HFFc6 (cell line): ENCODE measurements around the gene GGN. TPM values are rescaled to one million over a fixed set of nuclear protein-coding genes. Genes with fewer than 3 reads are reported as not detected.

ENCODE experiments used
- DNase-seq: peaks from one replicate; pipeline ENCODE4 v3.0.0-alpha.2; 2018
- H3K27ac Mint-ChIP-seq: 2 replicates; pipeline ENCODE4 v1.8.0; 2020; ENCODE audit warnings: mild to moderate bottlenecking, mixed read lengths
- H3K27me3 Mint-ChIP-seq: 2 replicates; pipeline ENCODE4 v1.8.0; 2021; ENCODE audit warnings: mild to moderate bottlenecking, moderate library complexity, mixed read lengths; ENCODE audit not compliant: insufficient read depth
- H3K36me3 Mint-ChIP-seq: 2 replicates; pipeline ENCODE4 v1.8.0; 2021; ENCODE audit warnings: low read depth, mixed read lengths
- H3K4me1 Mint-ChIP-seq: 2 replicates; pipeline ENCODE4 v1.8.0; 2020; ENCODE audit warnings: low read depth, mixed read lengths
- H3K4me3 Mint-ChIP-seq: 2 replicates; pipeline ENCODE4 v1.8.0; 2020; ENCODE audit warnings: mild to moderate bottlenecking, moderate library complexity, mixed read lengths
- H3K9me3 Mint-ChIP-seq: 2 replicates; pipeline ENCODE4 v1.8.0; 2020; ENCODE audit warnings: mild to moderate bottlenecking, mixed read lengths
- CTCF ChIP-seq: fragments of 200-600 bp; sonication (generic); IDR thresholded peaks from 2 replicates; pipeline ENCODE4 v1.5.0; 2021; ENCODE audit warnings: antibody characterized with exemption, mild to moderate bottlenecking
- total RNA-seq, 6 experiments: library from RNA; stranded (reverse); fragmentation: NEBNext Ultra II Directional; extraction: Animal tissue kit (Norgen Biotek cat#: 25700); gene quantifications; 2 replicates in 1 of 6; 3 replicates in 5 of 6; pipeline ENCODE4 v1.2.3, GENCODE V29; 2021

GGN gene
- total RNA-seq, 6 experiments from 2014 or later: 1.7 to 3.2 (median 2.2) TPM

- Mint-ChIP-seq H3K4me3 (no peak overlapping the region), H3K36me3 (no peaks in the 10 kb centered on the region), H3K27me3 (peaks cover 16% of the 10 kb centered on the region), H3K9me3 (no peaks in the 10 kb centered on the region), H3K4me1 (no peaks in the 10 kb centered on the region; the same call in 1 of the 2 replicates), H3K27ac (no peak overlapping the region)
- no peak for TF ChIP-seq CTCF
- no peak for DNase-seq
Measured at GRCh38 chr19:38424272-38424671, 36.4 kb upstream of the GGN start.

GRCh38 chr19:38422438-38422837 is 34.6 kb upstream of the GGN start:
- H3K9me3 Mint-ChIP-seq: no peaks in the 10 kb centered on the region
- no peak overlapping the region for H3K4me3 Mint-ChIP-seq
- no peak for DNase-seq
- H3K36me3 Mint-ChIP-seq: no peaks in the 10 kb centered on the region
- no peak for TF ChIP-seq CTCF
- no peak overlapping the region for H3K27ac Mint-ChIP-seq
- peaks cover 20% of the 10 kb centered on the region for H3K27me3 Mint-ChIP-seq
- H3K4me1 Mint-ChIP-seq: peaks cover 8% of the 10 kb centered on the region

GRCh38 chr19:38421856-38422255 is 34.0 kb upstream of the GGN start:
- no peak for TF ChIP-seq CTCF
- Mint-ChIP-seq H3K27me3 (peaks cover 26% of the 10 kb centered on the region), H3K36me3 (no peaks in the 10 kb centered on the region), H3K4me1 (peaks cover 13% of the 10 kb centered on the region), H3K27ac (no peak overlapping the region), H3K4me3 (no peak overlapping the region), H3K9me3 (no peaks in the 10 kb centered on the region)
- DNase-seq: no peak

GRCh38 chr19:38420935-38421334 is 33.1 kb upstream of the GGN start:
- peaks cover 26% of the 10 kb centered on the region for H3K27me3 Mint-ChIP-seq
- DNase-seq: no peak
- no peak for TF ChIP-seq CTCF
- no peaks in the 10 kb centered on the region for H3K9me3 Mint-ChIP-seq
- peaks cover 13% of the 10 kb centered on the region for H3K4me1 Mint-ChIP-seq
- H3K4me3 Mint-ChIP-seq: no peak overlapping the region
- H3K36me3 Mint-ChIP-seq: no peaks in the 10 kb centered on the region
- H3K27ac Mint-ChIP-seq: no peak overlapping the region

GRCh38 chr19:38417544-38418506 is 30.0 kb upstream of the GGN start:
- Mint-ChIP-seq H3K4me3 (peak overlapping the region; percentile 41; the same call in 1 of the 2 replicates), H3K27ac (no peak overlapping the region), H3K27me3 (peaks cover 19% of the 10 kb centered on the region), H3K4me1 (peaks cover 13% of the 10 kb centered on the region), H3K36me3 (no peaks in the 10 kb centered on the region), H3K9me3 (no peaks in the 10 kb centered on the region)
- no peak for TF ChIP-seq CTCF
- DNase-seq: no peak
